ENCODE measurements around the gene ADAP1. TPM values are rescaled to one million over a fixed set of nuclear protein-coding genes. Genes with fewer than 3 reads are reported as not detected.

Gene ADAP1
- total RNA-seq, 1 donor from 2014 or later: 11.9 TPM

GRCh38 chr7:994592-995308, 40.3 kb upstream of the ADAP1 start:
- Mint-ChIP-seq H3K27me3 (no peaks in the 10 kb centered on the region), H3K4me1 (peaks cover 12% of the 10 kb centered on the region), H3K9me3 (no peaks in the 10 kb centered on the region), H3K27ac (no peak overlapping the region), H3K4me3 (no peak overlapping the region), H3K36me3 (ENCODE audit: low read depth) (peaks cover 19% of the 10 kb centered on the region)
- intact Hi-C loops (cut with micrococcal nuclease): loop anchor here (5.0 kb wide), 3 partner anchors 33 to 148 kb away; partner anchors contain the start of gene GPER1
- TF ChIP-seq, protein P1, sequence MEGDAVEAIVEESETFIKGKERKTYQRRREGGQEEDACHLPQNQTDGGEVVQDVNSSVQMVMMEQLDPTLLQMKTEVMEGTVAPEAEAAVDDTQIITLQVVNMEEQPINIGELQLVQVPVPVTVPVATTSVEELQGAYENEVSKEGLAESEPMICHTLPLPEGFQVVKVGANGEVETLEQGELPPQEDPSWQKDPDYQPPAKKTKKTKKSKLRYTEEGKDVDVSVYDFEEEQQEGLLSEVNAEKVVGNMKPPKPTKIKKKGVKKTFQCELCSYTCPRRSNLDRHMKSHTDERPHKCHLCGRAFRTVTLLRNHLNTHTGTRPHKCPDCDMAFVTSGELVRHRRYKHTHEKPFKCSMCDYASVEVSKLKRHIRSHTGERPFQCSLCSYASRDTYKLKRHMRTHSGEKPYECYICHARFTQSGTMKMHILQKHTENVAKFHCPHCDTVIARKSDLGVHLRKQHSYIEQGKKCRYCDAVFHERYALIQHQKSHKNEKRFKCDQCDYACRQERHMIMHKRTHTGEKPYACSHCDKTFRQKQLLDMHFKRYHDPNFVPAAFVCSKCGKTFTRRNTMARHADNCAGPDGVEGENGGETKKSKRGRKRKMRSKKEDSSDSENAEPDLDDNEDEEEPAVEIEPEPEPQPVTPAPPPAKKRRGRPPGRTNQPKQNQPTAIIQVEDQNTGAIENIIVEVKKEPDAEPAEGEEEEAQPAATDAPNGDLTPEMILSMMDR (IDR thresholded peaks at IDR 0.05): no peak
- ChIA-PET CTCF (interaction anchor here (1.0 to 10.0 kb wide), 12 partner anchors 10 to 182 kb away, joined by 3 to 331 read pairs (median 14); a partner anchor contains a TSS), POLR2A (interaction anchor here (0.7 to 5.2 kb wide), 9 partner anchors 9 to 166 kb away, joined by 3 to 76 read pairs (median 4); partner anchors contain the start of genes COX19 and ZFAND2A)
- DNase-seq (no peak), ATAC-seq (ENCODE audit: low read depth) (no peak)

DNA sequence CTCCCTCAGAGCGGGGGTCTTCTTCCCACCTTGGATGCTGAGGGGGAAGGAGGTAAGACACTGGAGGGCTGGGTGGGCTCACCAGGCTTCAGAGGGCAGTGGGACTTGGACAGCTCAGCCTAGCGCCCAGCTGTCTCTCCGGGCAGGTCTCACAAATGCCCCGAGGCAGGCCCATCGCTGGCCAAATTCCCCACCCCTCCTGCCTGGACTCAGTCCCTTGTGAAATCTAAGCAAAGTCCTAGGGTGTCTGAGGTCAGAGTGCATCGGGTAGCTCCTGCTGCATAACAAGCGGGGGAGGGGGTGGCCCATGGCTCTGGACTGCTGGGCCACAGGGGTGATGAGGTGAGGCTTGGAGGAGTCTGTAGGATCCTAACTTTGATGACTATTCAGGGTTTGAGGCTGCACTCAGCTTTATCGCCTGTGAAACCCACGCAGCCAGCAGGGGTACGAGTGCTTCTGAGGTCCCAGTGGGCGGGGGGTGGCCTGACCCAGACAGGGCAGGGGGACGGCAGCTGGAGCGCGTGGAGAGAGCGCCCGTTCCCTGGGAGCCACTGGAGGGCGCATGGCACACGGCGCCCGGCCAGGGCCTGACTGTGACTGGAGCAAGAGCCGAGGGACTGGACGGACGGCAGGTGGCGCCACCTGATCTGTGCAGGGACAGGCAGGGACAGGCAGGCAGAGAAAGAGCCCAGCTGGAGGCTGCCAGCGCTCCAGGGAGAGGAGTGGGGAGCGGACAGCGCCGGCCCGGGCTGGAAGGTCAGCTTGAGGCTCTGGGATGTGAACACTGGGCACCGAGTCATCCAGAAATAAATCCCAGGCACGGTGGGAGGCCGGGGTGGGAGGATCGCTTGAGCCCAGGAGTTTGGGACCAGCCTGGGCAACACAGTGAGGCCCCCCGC, 38.5 kb upstream of the ADAP1 start:
- ATAC-seq (ENCODE audit: low read depth): peak; percentile 96
- ChIA-PET CTCF (interaction anchor here (0.6 to 10.0 kb wide), 38 partner anchors 11 to 191 kb away, joined by 3 to 331 read pairs (median 6); partner anchors contain the start of genes COX19, CYP2W1 and GPR146), POLR2A (interaction anchor here (0.6 to 5.2 kb wide), 20 partner anchors 11 to 1484 kb away, joined by 3 to 76 read pairs (median 4); partner anchors contain the start of genes COX19 and GET4)
- Mint-ChIP-seq H3K27me3 (no peaks in the 10 kb centered on the region), H3K9me3 (no peaks in the 10 kb centered on the region), H3K36me3 (ENCODE audit: low read depth) (peaks cover 12% of the 10 kb centered on the region), H3K4me1 (peaks cover 11% of the 10 kb centered on the region), H3K4me3 (no peak overlapping the region), H3K27ac (no peak overlapping the region)
- TF ChIP-seq, protein P1 (IDR thresholded peaks at IDR 0.05): peak; percentile 89
- intact Hi-C loops (cut with micrococcal nuclease): loop anchor here (1.0 to 5.0 kb wide), 8 partner anchors 34 to 190 kb away; partner anchors contain the start of gene GPER1
- DNase-seq: peak; percentile 88

DNA sequence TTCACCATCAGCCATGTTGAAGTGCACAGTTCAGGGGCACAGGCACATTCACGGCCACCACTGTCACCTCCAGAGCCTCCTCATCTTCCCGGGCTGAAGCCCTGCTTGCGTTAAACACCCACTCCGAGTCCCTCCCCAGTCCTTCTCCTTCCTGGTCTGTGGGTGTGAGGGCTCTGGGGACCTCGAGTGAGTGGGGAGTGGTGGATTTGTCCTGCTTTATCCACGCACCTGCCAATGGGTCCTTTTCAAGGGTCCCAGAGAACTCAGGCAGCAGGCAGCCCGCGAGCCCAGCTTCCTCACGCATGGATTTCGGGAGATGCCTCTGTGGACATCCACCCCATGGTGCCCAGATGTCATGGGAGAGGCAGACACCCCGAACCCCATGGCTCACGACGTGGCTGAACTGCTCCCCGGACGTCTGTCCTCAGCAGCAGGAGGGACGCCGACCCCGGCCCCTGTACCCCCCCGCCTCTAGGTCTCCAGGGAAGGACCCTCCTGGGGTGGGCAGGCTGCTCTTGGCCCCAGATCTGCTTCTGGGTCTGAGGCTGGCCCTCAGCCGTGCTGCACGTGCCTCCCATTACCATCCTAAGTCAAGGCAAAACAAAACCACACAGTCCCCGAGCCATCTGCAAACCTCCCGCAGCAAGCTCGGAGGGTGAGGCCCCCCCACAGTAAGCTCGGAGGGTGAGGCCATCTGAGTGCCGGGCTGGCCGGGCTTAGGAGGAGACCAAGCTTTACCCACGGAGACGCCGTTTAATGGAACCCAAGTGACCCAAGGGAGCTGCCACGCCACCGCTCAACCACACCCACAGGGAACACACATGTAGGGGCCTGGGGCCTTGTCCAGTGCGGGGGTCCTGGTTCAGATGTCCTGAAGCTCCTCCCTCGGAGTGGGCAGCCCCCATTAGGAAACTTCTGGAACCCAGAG, 37.5 kb upstream of the ADAP1 start:
- ChIA-PET POLR2A (interaction anchor here (0.6 to 5.2 kb wide), 10 partner anchors 13 to 149 kb away, joined by 3 to 76 read pairs (median 4); partner anchors contain the start of genes COX19 and GET4), CTCF (interaction anchor here (1.2 to 10.0 kb wide), 26 partner anchors 10 to 192 kb away, joined by 3 to 331 read pairs (median 8); partner anchors contain the start of genes COX19, CYP2W1 and GPR146)
- Mint-ChIP-seq H3K27ac (no peak overlapping the region), H3K27me3 (no peaks in the 10 kb centered on the region), H3K4me1 (peaks cover 11% of the 10 kb centered on the region), H3K9me3 (no peaks in the 10 kb centered on the region), H3K4me3 (no peak overlapping the region), H3K36me3 (ENCODE audit: low read depth) (peaks cover 4% of the 10 kb centered on the region)
- TF ChIP-seq, protein P1 (IDR thresholded peaks at IDR 0.05): no peak
- ATAC-seq (ENCODE audit: low read depth) (no peak), DNase-seq (no peak)
- intact Hi-C loops (cut with micrococcal nuclease): loop anchor here (5.0 kb wide), 3 partner anchors 35 to 150 kb away; partner anchors contain the start of gene GPER1

DNA sequence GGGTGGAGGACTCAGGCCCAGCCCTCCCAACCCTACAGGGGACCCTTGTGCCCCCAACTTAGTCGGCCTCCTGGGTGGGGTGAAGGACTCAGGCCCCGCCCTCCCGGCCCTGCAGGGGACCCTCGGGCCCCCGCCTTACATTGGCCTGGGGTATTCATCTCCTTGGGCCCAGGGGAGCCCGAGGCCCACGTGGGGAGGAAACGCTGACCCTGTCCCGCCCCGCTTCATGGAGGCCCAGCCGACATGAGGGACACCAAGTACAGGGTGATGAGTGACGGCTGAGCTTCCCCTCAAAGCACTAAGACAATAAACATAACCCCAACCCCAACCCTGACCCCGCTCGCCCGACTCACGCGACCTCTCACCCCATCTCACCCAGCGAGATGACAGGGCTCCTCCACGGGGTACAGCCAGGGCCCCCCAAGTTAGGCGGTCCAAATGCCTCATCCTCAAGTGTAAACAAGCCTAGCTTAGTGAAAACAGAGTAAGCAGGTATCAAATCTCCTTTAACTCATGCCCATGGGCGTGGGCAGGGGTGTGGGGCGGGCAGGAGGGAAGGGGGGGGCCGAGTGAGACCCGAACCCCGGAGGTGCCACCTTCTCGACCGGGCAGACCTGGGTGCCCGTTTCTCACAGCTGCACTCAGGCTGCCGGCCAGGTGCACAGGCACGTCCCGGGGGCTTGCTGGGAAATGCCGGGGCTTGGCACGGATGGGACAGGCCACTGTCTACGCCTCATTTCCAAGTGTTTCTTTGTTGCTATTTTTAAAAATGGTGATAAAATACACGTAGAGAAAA, 36.7 kb upstream of the ADAP1 start:
- Mint-ChIP-seq H3K4me3 (no peak overlapping the region), H3K27ac (no peak overlapping the region), H3K27me3 (peaks cover 4% of the 10 kb centered on the region), H3K36me3 (ENCODE audit: low read depth) (no peaks in the 10 kb centered on the region), H3K9me3 (no peaks in the 10 kb centered on the region), H3K4me1 (peaks cover 11% of the 10 kb centered on the region)
- TF ChIP-seq, protein P1 (IDR thresholded peaks at IDR 0.05): no peak
- intact Hi-C loops (cut with micrococcal nuclease): loop anchor here (5.0 kb wide), 3 partner anchors 36 to 151 kb away; partner anchors contain the start of gene GPER1
- ATAC-seq (ENCODE audit: low read depth): no peak
- DNase-seq: no peak
- POLR2A ChIA-PET: interaction anchor here (0.5 to 5.2 kb wide), 3 partner anchors 16 to 150 kb away, joined by 3 to 76 read pairs (median 22); partner anchors contain the start of gene COX19
- CTCF ChIA-PET: interaction anchor here (1.2 to 10.0 kb wide), 2 partner anchors 72 to 186 kb away, joined by 3 to 331 read pairs; no protein-coding TSS in a partner anchor
